ENCODE data around the gene HNF4A. TPM values are rescaled to one million over a fixed set of nuclear protein-coding genes. Genes with fewer than 3 reads are reported as not detected.

Gene HNF4A
- total and polyA plus RNA-seq, 2 of the 13 experiments (the other 11 are each of a cell fraction or from before 2014, with no cell fraction given) = 80.9 to 169 TPM

DNA sequence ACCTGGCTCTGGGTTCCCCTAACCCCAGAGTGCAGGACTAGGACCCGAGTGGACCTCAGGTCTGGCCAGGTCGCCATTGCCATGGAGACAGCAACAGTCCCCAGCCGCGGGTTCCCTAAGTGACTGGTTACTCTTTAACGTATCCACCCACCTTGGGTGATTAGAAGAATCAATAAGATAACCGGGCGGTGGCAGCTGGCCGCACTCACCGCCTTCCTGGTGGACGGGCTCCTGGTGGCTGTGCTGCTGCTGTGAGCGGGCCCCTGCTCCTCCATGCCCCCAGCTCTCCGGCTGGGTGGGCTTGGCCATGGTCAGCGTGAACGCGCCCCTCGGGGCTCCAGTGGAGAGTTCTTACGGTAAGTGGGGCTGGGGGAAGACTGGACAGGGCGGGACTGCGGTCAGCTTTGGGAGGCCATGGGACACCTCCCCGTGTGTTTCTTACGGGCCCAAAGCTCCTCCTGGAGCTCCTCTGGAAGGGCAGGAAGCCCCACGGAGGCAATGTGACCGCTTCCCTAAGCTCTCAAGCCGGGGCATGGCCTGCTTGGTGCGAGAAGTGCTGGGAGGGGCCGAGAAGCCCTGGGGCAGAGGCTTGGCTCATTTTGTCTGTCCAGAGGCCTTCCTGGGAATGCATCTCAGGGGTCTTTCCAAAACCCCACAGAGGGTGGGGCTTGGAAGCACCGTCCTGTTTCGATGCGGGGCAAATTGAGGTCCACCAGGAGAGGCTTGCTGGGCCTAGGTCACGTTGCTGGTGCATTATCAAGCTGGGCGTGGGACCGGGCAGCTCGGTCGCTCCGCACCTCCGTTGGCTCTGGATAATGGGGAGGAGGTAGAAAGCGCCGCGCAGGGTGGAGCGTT is at the start of gene HNF4A (continued):
- TF ChIP-seq TCF7 (IDR thresholded peaks at IDR 0.05; ENCODE audit: low read depth) (peak; percentile 17; the same call in 1 of the 2 replicates), ATAD3A (CRISPR knock-in tag; IDR thresholded peaks at IDR 0.05) (no peak), ZNF891 (CRISPR knock-in tag; IDR thresholded peaks at IDR 0.05) (peak; percentile 95), ZBTB43 (CRISPR knock-in tag; conservative IDR thresholded peaks at IDR 0.05) (peak; percentile 73; the same call in 1 of the 2 replicates), ZNF839 (CRISPR knock-in tag; IDR thresholded peaks at IDR 0.05; ENCODE audit: borderline replicate concordance) (no peak; the same call in 1 of the 2 replicates), SMC3 (IDR thresholded peaks at IDR 0.05; ENCODE audit: low read length) (no peak), SMAD3 (CRISPR knock-in tag; IDR thresholded peaks at IDR 0.05) (peak; percentile 80; the same call in 1 of the 2 replicates), ZNF792 (CRISPR knock-in tag; IDR thresholded peaks at IDR 0.05) (peak; percentile 70), HNRNPL (IDR thresholded peaks at IDR 0.05; ENCODE audit: low read depth, low read length) (peak; percentile 89), ZFYVE20 (CRISPR knock-in tag; IDR thresholded peaks at IDR 0.05; ENCODE audit: borderline replicate concordance, low read depth) (no peak), MAX (IDR thresholded peaks at IDR 0.05) (peak; percentile 17; the same call in 1 of the 2 replicates), NKX3-1 (CRISPR knock-in tag; IDR thresholded peaks at IDR 0.05) (peak; percentile 86; the same call in 1 of the 2 replicates), ZNF761 (CRISPR knock-in tag; conservative IDR thresholded peaks at IDR 0.05) (peak; percentile 95; the same call in 1 of the 2 replicates), RFX5 (IDR thresholded peaks at IDR 0.05; ENCODE audit: low read depth, low read length) (peak; percentile 30; the same call in 1 of the 2 replicates), ERF (CRISPR knock-in tag; IDR thresholded peaks at IDR 0.05) (peak; percentile 82; the same call in 1 of the 2 replicates)
- TF ChIP-seq, protein P1, sequence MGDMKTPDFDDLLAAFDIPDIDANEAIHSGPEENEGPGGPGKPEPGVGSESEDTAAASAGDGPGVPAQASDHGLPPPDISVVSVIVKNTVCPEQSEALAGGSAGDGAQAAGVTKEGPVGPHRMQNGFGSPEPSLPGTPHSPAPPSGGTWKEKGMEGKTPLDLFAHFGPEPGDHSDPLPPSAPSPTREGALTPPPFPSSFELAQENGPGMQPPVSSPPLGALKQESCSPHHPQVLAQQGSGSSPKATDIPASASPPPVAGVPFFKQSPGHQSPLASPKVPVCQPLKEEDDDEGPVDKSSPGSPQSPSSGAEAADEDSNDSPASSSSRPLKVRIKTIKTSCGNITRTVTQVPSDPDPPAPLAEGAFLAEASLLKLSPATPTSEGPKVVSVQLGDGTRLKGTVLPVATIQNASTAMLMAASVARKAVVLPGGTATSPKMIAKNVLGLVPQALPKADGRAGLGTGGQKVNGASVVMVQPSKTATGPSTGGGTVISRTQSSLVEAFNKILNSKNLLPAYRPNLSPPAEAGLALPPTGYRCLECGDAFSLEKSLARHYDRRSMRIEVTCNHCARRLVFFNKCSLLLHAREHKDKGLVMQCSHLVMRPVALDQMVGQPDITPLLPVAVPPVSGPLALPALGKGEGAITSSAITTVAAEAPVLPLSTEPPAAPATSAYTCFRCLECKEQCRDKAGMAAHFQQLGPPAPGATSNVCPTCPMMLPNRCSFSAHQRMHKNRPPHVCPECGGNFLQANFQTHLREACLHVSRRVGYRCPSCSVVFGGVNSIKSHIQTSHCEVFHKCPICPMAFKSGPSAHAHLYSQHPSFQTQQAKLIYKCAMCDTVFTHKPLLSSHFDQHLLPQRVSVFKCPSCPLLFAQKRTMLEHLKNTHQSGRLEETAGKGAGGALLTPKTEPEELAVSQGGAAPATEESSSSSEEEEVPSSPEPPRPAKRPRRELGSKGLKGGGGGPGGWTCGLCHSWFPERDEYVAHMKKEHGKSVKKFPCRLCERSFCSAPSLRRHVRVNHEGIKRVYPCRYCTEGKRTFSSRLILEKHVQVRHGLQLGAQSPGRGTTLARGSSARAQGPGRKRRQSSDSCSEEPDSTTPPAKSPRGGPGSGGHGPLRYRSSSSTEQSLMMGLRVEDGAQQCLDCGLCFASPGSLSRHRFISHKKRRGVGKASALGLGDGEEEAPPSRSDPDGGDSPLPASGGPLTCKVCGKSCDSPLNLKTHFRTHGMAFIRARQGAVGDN (CRISPR knock-in tag; IDR thresholded peaks at IDR 0.05) = peak; percentile 96
- TF ChIP-seq, protein P2, sequence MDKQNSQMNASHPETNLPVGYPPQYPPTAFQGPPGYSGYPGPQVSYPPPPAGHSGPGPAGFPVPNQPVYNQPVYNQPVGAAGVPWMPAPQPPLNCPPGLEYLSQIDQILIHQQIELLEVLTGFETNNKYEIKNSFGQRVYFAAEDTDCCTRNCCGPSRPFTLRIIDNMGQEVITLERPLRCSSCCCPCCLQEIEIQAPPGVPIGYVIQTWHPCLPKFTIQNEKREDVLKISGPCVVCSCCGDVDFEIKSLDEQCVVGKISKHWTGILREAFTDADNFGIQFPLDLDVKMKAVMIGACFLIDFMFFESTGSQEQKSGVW (CRISPR knock-in tag; IDR thresholded peaks at IDR 0.05; ENCODE audit: borderline replicate concordance) = no peak
- TF ChIP-seq, protein P3, sequence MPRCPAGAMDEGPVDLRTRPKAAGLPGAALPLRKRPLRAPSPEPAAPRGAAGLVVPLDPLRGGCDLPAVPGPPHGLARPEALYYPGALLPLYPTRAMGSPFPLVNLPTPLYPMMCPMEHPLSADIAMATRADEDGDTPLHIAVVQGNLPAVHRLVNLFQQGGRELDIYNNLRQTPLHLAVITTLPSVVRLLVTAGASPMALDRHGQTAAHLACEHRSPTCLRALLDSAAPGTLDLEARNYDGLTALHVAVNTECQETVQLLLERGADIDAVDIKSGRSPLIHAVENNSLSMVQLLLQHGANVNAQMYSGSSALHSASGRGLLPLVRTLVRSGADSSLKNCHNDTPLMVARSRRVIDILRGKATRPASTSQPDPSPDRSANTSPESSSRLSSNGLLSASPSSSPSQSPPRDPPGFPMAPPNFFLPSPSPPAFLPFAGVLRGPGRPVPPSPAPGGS (CRISPR knock-in tag; IDR thresholded peaks at IDR 0.05) = peak; percentile 77
- TF ChIP-seq, protein P4, sequence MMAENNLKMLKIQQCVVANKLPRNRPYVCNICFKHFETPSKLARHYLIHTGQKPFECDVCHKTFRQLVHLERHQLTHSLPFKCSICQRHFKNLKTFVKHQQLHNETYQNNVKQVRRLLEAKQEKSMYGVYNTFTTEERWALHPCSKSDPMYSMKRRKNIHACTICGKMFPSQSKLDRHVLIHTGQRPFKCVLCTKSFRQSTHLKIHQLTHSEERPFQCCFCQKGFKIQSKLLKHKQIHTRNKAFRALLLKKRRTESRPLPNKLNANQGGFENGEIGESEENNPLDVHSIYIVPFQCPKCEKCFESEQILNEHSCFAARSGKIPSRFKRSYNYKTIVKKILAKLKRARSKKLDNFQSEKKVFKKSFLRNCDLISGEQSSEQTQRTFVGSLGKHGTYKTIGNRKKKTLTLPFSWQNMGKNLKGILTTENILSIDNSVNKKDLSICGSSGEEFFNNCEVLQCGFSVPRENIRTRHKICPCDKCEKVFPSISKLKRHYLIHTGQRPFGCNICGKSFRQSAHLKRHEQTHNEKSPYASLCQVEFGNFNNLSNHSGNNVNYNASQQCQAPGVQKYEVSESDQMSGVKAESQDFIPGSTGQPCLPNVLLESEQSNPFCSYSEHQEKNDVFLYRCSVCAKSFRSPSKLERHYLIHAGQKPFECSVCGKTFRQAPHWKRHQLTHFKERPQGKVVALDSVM (CRISPR knock-in tag; IDR thresholded peaks at IDR 0.05) = 0 out of 2 replicates have a peak, but pooled peaks have one; percentile 46
